Measurements from ENCODE around the gene MPV17. TPM values are rescaled to one million over a fixed set of nuclear protein-coding genes. Genes with fewer than 3 reads are reported as not detected.

MPV17 gene
- total and polyA plus RNA-seq, 2 of the 13 experiments (the other 11 are each of a cell fraction or from before 2014, with no cell fraction given) = 48.9 to 129 TPM

GRCh38 chr2:27353762-27354596, 31.1 kb upstream of the MPV17 start (continued):
- TF ChIP-seq ZSCAN29 (CRISPR knock-in tag; conservative IDR thresholded peaks at IDR 0.05) (0 out of 2 replicates have a peak, but pooled peaks have one; percentile 74), SCMH1 (CRISPR knock-in tag; IDR thresholded peaks at IDR 0.05; ENCODE audit: borderline replicate concordance) (no peak), FOXP4 (CRISPR knock-in tag; IDR thresholded peaks at IDR 0.05) (peak; percentile 44), HNRNPUL1 (IDR thresholded peaks at IDR 0.05; ENCODE audit: low read depth, low read length) (no peak), PAXIP1 (CRISPR knock-in tag; conservative IDR thresholded peaks at IDR 0.05) (peak; percentile 83), ZBTB39 (CRISPR knock-in tag; IDR thresholded peaks at IDR 0.05) (no peak), GATAD2A (CRISPR knock-in tag; IDR thresholded peaks at IDR 0.05) (peak; percentile 75), ZNF383 (CRISPR knock-in tag; IDR thresholded peaks at IDR 0.05; ENCODE audit: borderline replicate concordance) (0 out of 2 replicates have a peak, but pooled peaks have one; percentile 35), ZNF598 (CRISPR knock-in tag; IDR thresholded peaks at IDR 0.05; ENCODE audit: borderline replicate concordance) (no peak), CHD4 (IDR thresholded peaks at IDR 0.05; ENCODE audit: borderline replicate concordance, low read length) (peak; percentile 88; the same call in 1 of the 2 replicates), ZNF574 (CRISPR knock-in tag; IDR thresholded peaks at IDR 0.05) (peak; percentile 36), SIX1 (CRISPR knock-in tag; IDR thresholded peaks at IDR 0.05; ENCODE audit: borderline replicate concordance) (peak; percentile 41), FOSL2 (CRISPR knock-in tag; IDR thresholded peaks at IDR 0.05) (peak; percentile 35), ZMYM3 (CRISPR knock-in tag; IDR thresholded peaks at IDR 0.05) (peak; percentile 67; the same call in 1 of the 2 replicates), RFXAP (CRISPR knock-in tag; IDR thresholded peaks at IDR 0.05; ENCODE audit: borderline replicate concordance) (no peak), LCORL (IDR thresholded peaks at IDR 0.05) (no peak; the same call in 1 of the 2 replicates), LCORL (CRISPR knock-in tag; IDR thresholded peaks at IDR 0.05) (peak; percentile 70; the same call in 1 of the 2 replicates)

All from HepG2 (cell line).